ENCODE data around the gene ATXN7. TPM values are rescaled to one million over a fixed set of nuclear protein-coding genes. Genes with fewer than 3 reads are reported as not detected.

The ATXN7 gene
- total RNA-seq, 4 donors from 2014 or later, result 3.3 to 42.5 (median 17.9) TPM

DNA sequence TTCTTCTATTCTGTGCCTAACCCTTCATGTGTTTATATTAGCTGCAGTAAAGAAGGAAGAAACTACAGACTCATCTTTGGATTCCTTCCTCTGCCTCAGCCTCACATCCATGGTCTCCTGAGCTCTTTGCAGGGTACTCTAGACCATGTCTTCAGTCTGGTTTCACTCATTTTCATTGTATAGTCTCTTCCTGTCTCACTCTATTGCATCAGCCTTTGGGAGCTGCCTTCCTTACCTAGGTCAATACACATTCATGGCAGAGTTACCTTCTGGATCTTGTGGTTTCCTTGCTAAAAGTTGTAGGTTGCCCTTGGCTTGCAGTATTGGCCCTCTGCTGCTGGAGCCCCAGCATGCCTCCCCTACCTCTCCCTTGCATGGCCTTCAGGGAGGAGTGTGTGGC is 80.0 kb downstream of the ATXN7 start:
- intact Hi-C loops (cut with DNase I; ENCODE audit: low total_unique reads), result no loop called here
- Histone ChIP-seq H3K27me3 (no peaks in the 10 kb centered on the region), H3K4me3 (no peak overlapping the region), H3K9me3 (no peaks in the 10 kb centered on the region), H3K4me1 (peaks cover 0 to 5% of the 10 kb centered on the region in 2 donors), H3K27ac (no peak overlapping the region), H3K36me3 (no peaks in the 10 kb centered on the region)
- TF ChIP-seq POLR2A (IDR thresholded peaks at IDR 0.05), result no peak
- TF ChIP-seq, protein P1, sequence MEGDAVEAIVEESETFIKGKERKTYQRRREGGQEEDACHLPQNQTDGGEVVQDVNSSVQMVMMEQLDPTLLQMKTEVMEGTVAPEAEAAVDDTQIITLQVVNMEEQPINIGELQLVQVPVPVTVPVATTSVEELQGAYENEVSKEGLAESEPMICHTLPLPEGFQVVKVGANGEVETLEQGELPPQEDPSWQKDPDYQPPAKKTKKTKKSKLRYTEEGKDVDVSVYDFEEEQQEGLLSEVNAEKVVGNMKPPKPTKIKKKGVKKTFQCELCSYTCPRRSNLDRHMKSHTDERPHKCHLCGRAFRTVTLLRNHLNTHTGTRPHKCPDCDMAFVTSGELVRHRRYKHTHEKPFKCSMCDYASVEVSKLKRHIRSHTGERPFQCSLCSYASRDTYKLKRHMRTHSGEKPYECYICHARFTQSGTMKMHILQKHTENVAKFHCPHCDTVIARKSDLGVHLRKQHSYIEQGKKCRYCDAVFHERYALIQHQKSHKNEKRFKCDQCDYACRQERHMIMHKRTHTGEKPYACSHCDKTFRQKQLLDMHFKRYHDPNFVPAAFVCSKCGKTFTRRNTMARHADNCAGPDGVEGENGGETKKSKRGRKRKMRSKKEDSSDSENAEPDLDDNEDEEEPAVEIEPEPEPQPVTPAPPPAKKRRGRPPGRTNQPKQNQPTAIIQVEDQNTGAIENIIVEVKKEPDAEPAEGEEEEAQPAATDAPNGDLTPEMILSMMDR (IDR thresholded peaks at IDR 0.05), result no peak
- DNase-seq, result no peak

- no peak overlapping the region for H3K4me3 ChIP-seq
- no peaks in the 10 kb centered on the region for H3K9me3 ChIP-seq
- no peaks in the 10 kb centered on the region for H3K36me3 ChIP-seq
- H3K27ac ChIP-seq, result no peak overlapping the region
- intact Hi-C loops (cut with DNase I; ENCODE audit: low total_unique reads), result no loop called here
- TF ChIP-seq, protein P1 (IDR thresholded peaks at IDR 0.05), result no peak
- no peak for TF ChIP-seq POLR2A (IDR thresholded peaks at IDR 0.05)
- DNase-seq, result no peak
- no peaks in the 10 kb centered on the region for H3K27me3 ChIP-seq
- H3K4me1 ChIP-seq, result peaks cover 0 to 5% of the 10 kb centered on the region in 2 donors
These were observed 82.0 kb downstream of the ATXN7 start for GRCh38 chr3:63945558-63946096.

- Histone ChIP-seq H3K4me1 (peaks cover 0 to 5% of the 10 kb centered on the region in 2 donors), H3K27ac (no peak overlapping the region)
- intact Hi-C loops (cut with DNase I; ENCODE audit: low total_unique reads), result no loop called here
These were observed 83.1 kb downstream of the ATXN7 start for GRCh38 chr3:63946753-63947152.

GRCh38 chr3:63947594-63947993 is 83.9 kb downstream of the ATXN7 start:
- no peak for DNase-seq
- intact Hi-C loops (cut with DNase I; ENCODE audit: low total_unique reads), result no loop called here
- no peak for TF ChIP-seq POLR2A (IDR thresholded peaks at IDR 0.05)
- TF ChIP-seq, protein P1 (IDR thresholded peaks at IDR 0.05), result no peak
- Histone ChIP-seq H3K4me3 (no peak overlapping the region), H3K27me3 (no peaks in the 10 kb centered on the region), H3K9me3 (no peaks in the 10 kb centered on the region), H3K4me1 (peaks cover 0 to 5% of the 10 kb centered on the region in 2 donors), H3K36me3 (no peaks in the 10 kb centered on the region), H3K27ac (no peak overlapping the region)

More at GRCh38 chr3:63946753-63947152, 83.1 kb downstream of the ATXN7 start:
- Histone ChIP-seq H3K36me3 (no peaks in the 10 kb centered on the region), H3K9me3 (no peaks in the 10 kb centered on the region), H3K27me3 (no peaks in the 10 kb centered on the region), H3K4me3 (no peak overlapping the region)
- TF ChIP-seq, protein P1 (IDR thresholded peaks at IDR 0.05), result no peak
- TF ChIP-seq POLR2A (IDR thresholded peaks at IDR 0.05), result no peak
- DNase-seq, result no peak

DNA sequence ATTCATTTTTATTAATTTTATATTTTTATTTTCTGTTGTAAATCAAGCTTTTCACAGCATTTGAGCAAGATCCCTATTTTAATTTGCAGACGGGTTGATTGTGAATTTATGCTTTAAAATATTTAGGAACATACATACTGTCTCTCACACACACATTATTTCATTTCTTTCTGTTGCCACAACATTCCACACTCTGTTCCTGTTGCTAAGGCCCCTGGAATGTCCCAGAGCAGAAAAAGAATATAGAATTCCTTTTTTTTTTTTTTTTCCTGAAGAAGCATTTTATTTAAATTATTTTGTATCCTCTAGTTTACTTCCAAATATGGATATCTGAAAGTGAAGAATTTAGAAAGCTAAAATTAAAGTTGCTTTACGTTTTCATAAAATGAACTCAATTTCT is 85.3 kb downstream of the ATXN7 start:
- no peak overlapping the region for H3K4me3 ChIP-seq
- no peaks in the 10 kb centered on the region for H3K36me3 ChIP-seq
- H3K27me3 ChIP-seq, result no peaks in the 10 kb centered on the region
- no peak for TF ChIP-seq POLR2A (IDR thresholded peaks at IDR 0.05)
- TF ChIP-seq, protein P1 (IDR thresholded peaks at IDR 0.05), result no peak
- H3K9me3 ChIP-seq, result no peaks in the 10 kb centered on the region
- H3K27ac ChIP-seq, result no peak overlapping the region
- DNase-seq, result no peak
- H3K4me1 ChIP-seq, result peaks cover 0 to 5% of the 10 kb centered on the region in 2 donors
- intact Hi-C loops (cut with DNase I; ENCODE audit: low total_unique reads), result no loop called here
